Endothelial cell of umbilical vein (primary cell): ENCODE data around the gene GMEB2. TPM values are rescaled to one million over a fixed set of nuclear protein-coding genes. Genes with fewer than 3 reads are reported as not detected.

Experiments used
- BruUV-seq: library from RNA; stranded (reverse); fragments of 400-500 nt; replicated peaks from 2 replicates; lab custom pipeline; 2021; lab: Mats Ljungman, UMichigan
- CTCF ChIA-PET: fragments of 300-600, 350-600 bp; sonication (Branson Sonifier 250); formaldehyde crosslinking; loops from one replicate; lab custom pipeline; 2021; ENCODE audit warnings: antibody characterized with exemption, inconsistent platforms; lab: Charles Lee
- POLR2A ChIA-PET: fragments of 300-600, 350-600 bp; sonication (Branson Sonifier 250); formaldehyde crosslinking; loops from one replicate; lab custom pipeline; 2021; ENCODE audit warnings: antibody characterized with exemption, inconsistent platforms; lab: Charles Lee
- DNase-seq: peaks from one replicate; pipeline ENCODE4 v3.0.0-alpha.2; 2011; ENCODE audit warnings: low read depth, low spot score
- FAIRE-seq: peaks from 2 replicates; lab custom pipeline; 2011; peaks lifted over from hg19 to GRCh38; lab: Jason Lieb, UNC
- H2AFZ ChIP-seq: 2 replicates; pipeline ENCODE4 v1.6.0; 2012; ENCODE audit warnings: low read depth, low read length, control low read depth, inconsistent platforms
- H3K27ac ChIP-seq: 2 replicates; pipeline ENCODE4 v1.5.1; 2011; ENCODE audit warnings: low read depth, mild to moderate bottlenecking, control low read depth, low read length, moderate library complexity; ENCODE audit not compliant: insufficient read depth
- H3K27me3 ChIP-seq, 2 experiments: 2 replicates each; pipeline versions ENCODE4 v1.6.0 to v1.6.1; 2011; ENCODE audit warnings: low read length in 2 of 2, mixed read lengths in 1 of 2; ENCODE audit not compliant: control insufficient read depth in 2 of 2, insufficient read depth in 2 of 2
- H3K36me3 ChIP-seq, 2 experiments: 2 replicates in 1 of 2; 3 replicates in 1 of 2; pipeline ENCODE4 v1.5.1; 2011; ENCODE audit warnings: low read length in 2 of 2, mild to moderate bottlenecking in 1 of 2, moderate library complexity in 1 of 2; ENCODE audit not compliant: control insufficient read depth in 2 of 2, insufficient read depth in 2 of 2; ENCODE audit errors: extremely low read depth in 1 of 2
- H3K4me1 ChIP-seq: 3 replicates; pipeline ENCODE4 v1.5.1; 2011; ENCODE audit warnings: mild to moderate bottlenecking, low read length; ENCODE audit not compliant: control insufficient read depth, insufficient read depth; ENCODE audit errors: extremely low read depth
- H3K4me2 ChIP-seq: 2 replicates; pipeline ENCODE4 v1.6.1; 2011; ENCODE audit warnings: low read length, control low read depth, mixed read lengths; ENCODE audit not compliant: insufficient read depth
- H3K4me3 ChIP-seq, 3 experiments: fragments of 200-600 bp in 1 of 3; sonication (generic), shearing (Covaris generic) in 1 of 3; replicated peaks in 1 of 3; 2 replicates each; pipeline ENCODE4 v1.5.1; 2011 to 2016; ENCODE audit warnings: control low read depth in 3 of 3, low read length in 3 of 3, mild to moderate bottlenecking in 2 of 3, inconsistent platforms in 1 of 3, low read depth in 1 of 3, moderate library complexity in 1 of 3; ENCODE audit not compliant: insufficient read depth in 1 of 3
- H3K79me2 ChIP-seq: 2 replicates; pipeline ENCODE4 v1.6.0; 2012; ENCODE audit warnings: low read length, inconsistent platforms; ENCODE audit not compliant: control insufficient read depth, insufficient read depth
- H3K9ac ChIP-seq: replicated peaks from 2 replicates; pipeline ENCODE3; 2011; ENCODE audit warnings: low read length, control low read depth; ENCODE audit not compliant: insufficient read depth; ENCODE audit errors: extremely low read depth
- H3K9me1 ChIP-seq: replicated peaks from 3 replicates; pipeline ENCODE4 v1.6.0; 2011; ENCODE audit warnings: mild to moderate bottlenecking, low read length; ENCODE audit not compliant: control insufficient read depth, insufficient read depth; ENCODE audit errors: extremely low read depth
- H3K9me3 ChIP-seq: replicated peaks from 2 replicates; pipeline ENCODE4 v1.5.1; 2012; ENCODE audit warnings: low read length, inconsistent platforms; ENCODE audit not compliant: control insufficient read depth, insufficient read depth
- H4K20me1 ChIP-seq: replicated peaks from 2 replicates; pipeline ENCODE3; 2011; ENCODE audit warnings: mild to moderate bottlenecking, low read length; ENCODE audit not compliant: control insufficient read depth, insufficient read depth; ENCODE audit errors: extremely low read depth
- EZH2 ChIP-seq: IDR thresholded peaks from 2 replicates; pipeline ENCODE4 v1.6.1; 2012; ENCODE audit warnings: borderline replicate concordance, low read depth, mild to moderate bottlenecking, moderate library complexity, low read length, inconsistent platforms; ENCODE audit not compliant: severe bottlenecking
- FOS ChIP-seq: IDR thresholded peaks from 2 replicates; pipeline ENCODE4 v1.6.1; 2011; ENCODE audit warnings: mild to moderate bottlenecking, low read length, moderate library complexity, borderline replicate concordance; ENCODE audit not compliant: insufficient read depth
- GATA2 ChIP-seq: IDR thresholded peaks from 2 replicates; pipeline ENCODE4 v1.7.0; 2011; ENCODE audit warnings: low read depth, mild to moderate bottlenecking, moderate library complexity, mixed read lengths, low read length; ENCODE audit not compliant: insufficient read length, insufficient read depth
- JUN ChIP-seq: IDR thresholded peaks from 2 replicates; pipeline ENCODE4 v1.6.1; 2011; ENCODE audit warnings: borderline replicate concordance, low read depth; ENCODE audit not compliant: insufficient read length, insufficient read depth
- MYC ChIP-seq: IDR thresholded peaks from one replicate; pipeline ENCODE4 v1.6.1; 2011; ENCODE audit warnings: mild to moderate bottlenecking, low read depth, low read length
- POLR2A ChIP-seq: IDR thresholded peaks from 2 replicates; pipeline ENCODE4 v1.6.1; 2012; ENCODE audit warnings: low read depth, mild to moderate bottlenecking, control low read depth, low read length
- POLR2AphosphoS5 ChIP-seq: IDR thresholded peaks from 2 replicates; pipeline ENCODE4 v1.6.1; 2012; ENCODE audit warnings: low read depth, mild to moderate bottlenecking, control low read depth, low read length, moderate library complexity; ENCODE audit not compliant: insufficient read depth
- dilution Hi-C: fragments of 300-500 bp; cut with MboI; formaldehyde crosslinking; loops from one replicate; pipeline ENCODE4 v1.15.0; 2019; ENCODE audit warnings: low sequenced_read_pairs; ENCODE audit not compliant: extremely low pct_ligation_motif_present
- intact Hi-C: fragments of 100-400 bp; cut with micrococcal nuclease; formaldehyde crosslinking; loops from one replicate; pipeline ENCODE4 v1.10.0; 2022
- polyA plus RNA-seq, 4 experiments: library from polyadenylated mRNA; depleted of rRNA in 3 of 4; stranded (reverse) in 3 of 4; unstranded in 1 of 4; fragments of >200 nt; gene quantifications; 2 replicates each; pipeline versions ENCODE4 v1.2.1 to v1.2.3, GENCODE V29; 2011 to 2012; ENCODE audit warnings: missing spikeins in 1 of 4
- total RNA-seq: library from RNA; stranded (reverse); gene quantifications from 2 replicates; pipeline ENCODE4 v1.2.3, GENCODE V29; 2021
- TF ChIP-seq, protein P1 (sequence below), 2 donors: IDR thresholded peaks; 1 replicate in 1 of 2; 2 replicates in 1 of 2; pipeline ENCODE4 v1.5.1; 2011; ENCODE audit warnings: low read length in 2 of 2, mild to moderate bottlenecking in 2 of 2, moderate library complexity in 2 of 2, control low read depth in 1 of 2, inconsistent platforms in 1 of 2, low read depth in 1 of 2; ENCODE audit not compliant: insufficient read depth in 1 of 2; ENCODE audit errors: extremely low read depth in 1 of 2
- TF ChIP-seq, protein P2 (sequence below): IDR thresholded peaks from 2 replicates; pipeline ENCODE4 v1.6.1; 2011; ENCODE audit not compliant: insufficient read depth, insufficient read length

GMEB2 gene
- total and polyA plus RNA-seq, 2 donors (not counting 3 experiments of a cell fraction or from before 2014, with no cell fraction given) = 12.7 to 14.1 TPM

DNA sequence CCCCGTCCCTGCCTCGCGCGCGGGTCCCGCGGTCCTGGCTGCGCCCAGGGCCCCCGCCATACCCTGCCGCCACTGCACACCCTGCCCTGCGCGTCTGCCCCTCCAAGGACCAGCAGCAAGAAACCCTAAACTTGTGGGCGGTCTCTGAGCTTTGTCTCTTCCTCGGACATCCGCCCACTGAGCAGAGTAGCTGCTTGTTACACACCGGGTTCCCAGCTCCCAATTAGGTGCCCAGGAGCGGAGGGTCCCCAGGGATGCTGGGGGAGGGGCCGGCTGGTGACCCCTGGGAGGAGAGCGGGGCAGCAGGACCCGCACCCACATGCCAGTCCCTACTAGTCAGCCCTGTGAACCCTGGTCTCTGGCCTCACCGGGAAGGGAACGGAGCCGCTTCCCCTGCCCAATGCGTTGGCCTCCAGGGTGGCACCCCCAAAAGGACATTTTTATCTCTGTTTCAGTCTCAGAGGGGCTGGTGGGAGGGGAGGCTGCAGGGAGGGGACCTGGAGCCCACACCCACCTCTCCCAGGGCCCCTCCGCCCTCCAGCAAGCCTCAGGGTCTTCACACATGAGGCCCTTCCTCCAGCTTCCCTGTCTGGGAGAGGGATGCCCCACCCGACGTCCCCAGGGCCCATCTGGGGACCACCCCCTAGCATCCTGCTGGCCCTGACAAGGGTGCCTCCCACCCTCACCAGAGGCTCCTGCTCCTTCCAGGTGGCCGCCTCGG is 15.8 kb upstream of the GMEB2 start:
- Histone ChIP-seq H2AFZ (no peak overlapping the region), H3K36me3 (no peaks in the 10 kb centered on the region), H3K27ac (no peak overlapping the region), H3K27me3 (no peaks in the 10 kb centered on the region), H3K4me3 (no peak overlapping the region), H3K4me1 (peaks cover 2% of the 10 kb centered on the region), H3K9me3 (no peaks in the 10 kb centered on the region), H3K79me2 (no peaks in the 10 kb centered on the region), H3K9me1 (no peaks in the 10 kb centered on the region), H3K4me2 (peak overlapping the region; percentile 34), H4K20me1 (no peaks in the 10 kb centered on the region), H3K9ac (no peak overlapping the region)
- BruUV-seq = no TSS peak
- dilution Hi-C loops (no loop called here), intact Hi-C loops (no loop called here)
- TF ChIP-seq EZH2 (no peak), JUN (no peak), FOS (no peak), MYC (no peak), POLR2AphosphoS5 (no peak), POLR2A (no peak), GATA2 (no peak)
- TF ChIP-seq, protein P1, sequence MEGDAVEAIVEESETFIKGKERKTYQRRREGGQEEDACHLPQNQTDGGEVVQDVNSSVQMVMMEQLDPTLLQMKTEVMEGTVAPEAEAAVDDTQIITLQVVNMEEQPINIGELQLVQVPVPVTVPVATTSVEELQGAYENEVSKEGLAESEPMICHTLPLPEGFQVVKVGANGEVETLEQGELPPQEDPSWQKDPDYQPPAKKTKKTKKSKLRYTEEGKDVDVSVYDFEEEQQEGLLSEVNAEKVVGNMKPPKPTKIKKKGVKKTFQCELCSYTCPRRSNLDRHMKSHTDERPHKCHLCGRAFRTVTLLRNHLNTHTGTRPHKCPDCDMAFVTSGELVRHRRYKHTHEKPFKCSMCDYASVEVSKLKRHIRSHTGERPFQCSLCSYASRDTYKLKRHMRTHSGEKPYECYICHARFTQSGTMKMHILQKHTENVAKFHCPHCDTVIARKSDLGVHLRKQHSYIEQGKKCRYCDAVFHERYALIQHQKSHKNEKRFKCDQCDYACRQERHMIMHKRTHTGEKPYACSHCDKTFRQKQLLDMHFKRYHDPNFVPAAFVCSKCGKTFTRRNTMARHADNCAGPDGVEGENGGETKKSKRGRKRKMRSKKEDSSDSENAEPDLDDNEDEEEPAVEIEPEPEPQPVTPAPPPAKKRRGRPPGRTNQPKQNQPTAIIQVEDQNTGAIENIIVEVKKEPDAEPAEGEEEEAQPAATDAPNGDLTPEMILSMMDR (IDR thresholded peaks at IDR 0.05; ENCODE audit: extremely low read depth in 1 of 2, insufficient read depth in 1 of 2, low read depth in 1 of 2, low read length in 2 of 2) = no peak
- TF ChIP-seq, protein P2, sequence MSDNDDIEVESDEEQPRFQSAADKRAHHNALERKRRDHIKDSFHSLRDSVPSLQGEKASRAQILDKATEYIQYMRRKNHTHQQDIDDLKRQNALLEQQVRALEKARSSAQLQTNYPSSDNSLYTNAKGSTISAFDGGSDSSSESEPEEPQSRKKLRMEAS = no peak
- ChIA-PET POLR2A (interaction anchor here (1.6 kb wide), 1 partner anchor 16 kb away, joined by 6 read pairs; the partner anchor contains the start of gene RTEL1), CTCF (interaction anchor here (0.7 to 2.5 kb wide), 15 partner anchors 9 to 415 kb away, joined by 3 to 14 read pairs (median 5); partner anchors contain the start of genes ARFRP1, GMEB2, PTK6 and RTEL1)
- FAIRE-seq (no peak), DNase-seq (no peak)
